NCI-H1417 (cell line): ENCODE results near the gene GLRX.
"Not testable (repeated sequence)": the region's sequence is repeated elsewhere in the genome, so short reads cannot be mapped to it uniquely, and the experiment has no call there.

Experiments used
- DNase-seq, 3 experiments: peaks; one replicate each; lab custom pipeline; 2025; lab: John Stamatoyannopoulos, UW

The GLRX gene

GRCh38 chr5:95852567-95852966 is 30.0 kb upstream of the GLRX start:
- no peak for DNase-seq

- DNase-seq, result not testable (repeated sequence)
Observed at GRCh38 chr5:95851141-95851540, 28.6 kb upstream of the GLRX start.

GRCh38 chr5:95850391-95850894 is 27.9 kb upstream of the GLRX start:
- no peak for DNase-seq

GRCh38 chr5:95848701-95849100 is 26.2 kb upstream of the GLRX start:
- DNase-seq, result no peak

GRCh38 chr5:95847261-95847592 is 24.7 kb upstream of the GLRX start:
- DNase-seq, result no peak

GRCh38 chr5:95846554-95847260 is 24.2 kb upstream of the GLRX start:
- peak; percentile 27 to 71 (median 55) for DNase-seq

GRCh38 chr5:95845391-95845790 is 22.9 kb upstream of the GLRX start:
- DNase-seq, result no peak

- no peak for DNase-seq
Observed at GRCh38 chr5:95843733-95844223, 21.3 kb upstream of the GLRX start.

- no peak for DNase-seq
Observed at GRCh38 chr5:95842854-95843544, 20.5 kb upstream of the GLRX start.

- DNase-seq, result no peak
Observed at GRCh38 chr5:95841914-95842812, 19.6 kb upstream of the GLRX start.

- DNase-seq, result no peak
Observed at GRCh38 chr5:95840956-95841705, 18.6 kb upstream of the GLRX start.

- no peak for DNase-seq
Observed at GRCh38 chr5:95839658-95840057, 17.1 kb upstream of the GLRX start.

GRCh38 chr5:95838556-95838955 is 16.0 kb upstream of the GLRX start:
- no peak for DNase-seq

- no peak for DNase-seq
Observed at GRCh38 chr5:95838001-95838520, 15.5 kb upstream of the GLRX start.

- DNase-seq, result no peak
Observed at GRCh38 chr5:95837492-95837891, 15.0 kb upstream of the GLRX start.

- not testable (repeated sequence) for DNase-seq
Observed at GRCh38 chr5:95836971-95837370, 14.4 kb upstream of the GLRX start.

GRCh38 chr5:95836544-95836943 is 14.0 kb upstream of the GLRX start:
- no peak for DNase-seq

- no peak for DNase-seq
Observed at GRCh38 chr5:95835682-95836385, 13.3 kb upstream of the GLRX start.

- DNase-seq, result no peak
Observed at GRCh38 chr5:95832664-95833063, 10.1 kb upstream of the GLRX start.

GRCh38 chr5:95830226-95830625 is 7.7 kb upstream of the GLRX start:
- no peak for DNase-seq

- no peak for DNase-seq
Observed at GRCh38 chr5:95827892-95828246, 5.3 kb upstream of the GLRX start.
